NT2/D1 (cell line): ENCODE measurements around the gene SAMD13.
A peak's percentile ranks its signal among the peaks of the same experiment; 100 is the strongest.
"Not testable (repeated sequence)": the region's sequence is repeated elsewhere in the genome, so short reads cannot be mapped to it uniquely, and the experiment has no call there.

Experiments used
- DNase-seq: peaks from one replicate; pipeline ENCODE4 v3.0.0-alpha.2; 2011; ENCODE audit warnings: low read depth, low spot score
- H3K27me3 ChIP-seq: 2 replicates; pipeline ENCODE4 v1.6.0; 2011; ENCODE audit warnings: mild to moderate bottlenecking; ENCODE audit not compliant: insufficient read length, insufficient read depth
- H3K36me3 ChIP-seq: 2 replicates; pipeline ENCODE4 v1.6.1; 2011; ENCODE audit warnings: mild to moderate bottlenecking, low read length, mixed read lengths; ENCODE audit not compliant: insufficient read depth, insufficient read length
- H3K4me1 ChIP-seq: 2 replicates; pipeline ENCODE4 v1.5.1; 2011; ENCODE audit not compliant: insufficient read depth, insufficient read length
- H3K4me3 ChIP-seq: 2 replicates; pipeline ENCODE4 v1.5.1; 2011; ENCODE audit warnings: low read depth; ENCODE audit not compliant: insufficient read length
- H3K9ac ChIP-seq: 2 replicates; pipeline ENCODE4 v1.6.0; 2011; ENCODE audit warnings: low read depth; ENCODE audit not compliant: insufficient read length
- H3K9me3 ChIP-seq: 2 replicates; pipeline ENCODE4 v1.5.1; 2011; ENCODE audit warnings: mild to moderate bottlenecking, low read length; ENCODE audit not compliant: insufficient read depth
- SUZ12 ChIP-seq: IDR thresholded peaks from 2 replicates; pipeline ENCODE4 v1.6.1; 2011; ENCODE audit not compliant: insufficient read length, insufficient read depth; ENCODE audit errors: extremely low read depth
- YY1 ChIP-seq: IDR thresholded peaks from 2 replicates; pipeline ENCODE4 v1.6.1; 2011; ENCODE audit not compliant: insufficient read length, insufficient read depth
- ZNF274 ChIP-seq: IDR thresholded peaks from 2 replicates; pipeline ENCODE4 v1.6.1; 2011; ENCODE audit warnings: mild to moderate bottlenecking, low read depth, low read length

The SAMD13 gene

DNA sequence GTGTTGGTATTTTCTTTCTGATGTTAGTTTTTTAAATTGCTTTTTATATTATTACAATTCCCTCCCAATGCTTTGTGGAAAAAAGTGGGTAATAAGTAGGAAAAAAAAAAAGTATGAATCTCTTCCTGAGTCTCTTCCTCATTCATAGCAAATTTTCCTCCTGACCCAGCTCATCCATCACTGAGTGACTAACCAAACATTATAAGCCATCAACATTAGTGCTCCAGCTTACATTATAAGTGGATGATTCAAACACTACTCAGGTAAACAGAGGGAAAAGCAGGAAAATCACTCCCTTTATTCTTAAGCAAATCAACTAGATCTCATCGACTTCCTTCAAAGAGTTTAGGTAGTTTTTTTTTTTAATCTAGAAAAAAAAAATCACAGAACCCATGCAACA lies 15.4 kb upstream of the SAMD13 start:
- no peak for DNase-seq
- Histone ChIP-seq H3K27me3 (no peaks in the 10 kb centered on the region), H3K9me3 (peaks cover 35% of the 10 kb centered on the region), H3K9ac (no peak overlapping the region), H3K4me1 (no peaks in the 10 kb centered on the region), H3K36me3 (no peaks in the 10 kb centered on the region), H3K4me3 (no peak overlapping the region)
- no peak for TF ChIP-seq ZNF274

- H3K9ac ChIP-seq, H3K27me3 ChIP-seq, H3K36me3 ChIP-seq, DNase-seq, H3K4me3 ChIP-seq, H3K4me1 ChIP-seq: not testable (repeated sequence)
- H3K9me3 ChIP-seq: peaks cover 35% of the 10 kb centered on the region
Measured at GRCh38 chr1:84287389-84287788, 14.1 kb upstream of the SAMD13 start.

GRCh38 chr1:84289169-84289785 lies 12.2 kb upstream of the SAMD13 start:
- no peaks in the 10 kb centered on the region for H3K36me3 ChIP-seq
- no peak for TF ChIP-seq ZNF274
- no peak for TF ChIP-seq SUZ12
- no peak for TF ChIP-seq YY1
- no peak for DNase-seq
- no peaks in the 10 kb centered on the region for H3K4me1 ChIP-seq
- H3K9me3 ChIP-seq: peaks cover 35% of the 10 kb centered on the region
- no peaks in the 10 kb centered on the region for H3K27me3 ChIP-seq
- no peak overlapping the region for H3K4me3 ChIP-seq
- no peak overlapping the region for H3K9ac ChIP-seq

- no peak for TF ChIP-seq SUZ12
- TF ChIP-seq ZNF274: no peak
- TF ChIP-seq YY1: no peak
- H3K36me3 ChIP-seq: no peaks in the 10 kb centered on the region
- no peak for DNase-seq
- peaks cover 36% of the 10 kb centered on the region for H3K9me3 ChIP-seq
- H3K27me3 ChIP-seq: no peaks in the 10 kb centered on the region
- no peak overlapping the region for H3K9ac ChIP-seq
- H3K4me3 ChIP-seq: no peak overlapping the region
- no peaks in the 10 kb centered on the region for H3K4me1 ChIP-seq
Measured at GRCh38 chr1:84291882-84292655, 9.4 kb upstream of the SAMD13 start.

DNA sequence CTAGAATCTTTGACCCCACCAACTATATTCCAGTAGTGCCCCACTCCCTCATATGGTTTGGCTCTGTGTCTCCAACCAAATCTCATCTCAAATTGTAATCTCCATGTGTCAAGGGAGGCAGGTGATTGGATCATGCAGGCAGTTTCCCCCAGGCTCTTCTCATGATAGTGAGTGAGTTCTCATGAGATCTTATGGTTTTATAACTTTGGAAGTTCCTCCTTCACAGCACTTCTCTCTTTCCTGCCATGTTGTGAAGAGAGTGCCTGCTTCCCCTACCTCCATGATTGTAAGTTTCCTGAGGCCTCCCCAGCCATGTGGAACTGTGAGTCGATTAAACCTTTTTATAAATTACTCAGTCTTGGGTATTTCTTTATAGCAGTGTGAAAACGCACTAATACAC lies 7.7 kb upstream of the SAMD13 start:
- DNase-seq: no peak
- H3K9ac ChIP-seq: no peak overlapping the region
- no peaks in the 10 kb centered on the region for H3K4me1 ChIP-seq
- TF ChIP-seq ZNF274 (no peak), SUZ12 (no peak), YY1 (no peak)
- no peak overlapping the region for H3K4me3 ChIP-seq
- peaks cover 19% of the 10 kb centered on the region for H3K9me3 ChIP-seq
- no peaks in the 10 kb centered on the region for H3K36me3 ChIP-seq
- H3K27me3 ChIP-seq: no peaks in the 10 kb centered on the region

- Histone ChIP-seq H3K36me3 (no peaks in the 10 kb centered on the region), H3K4me1 (peaks cover under 1% of the 10 kb centered on the region), H3K9ac (no peak overlapping the region), H3K27me3 (no peaks in the 10 kb centered on the region), H3K9me3 (peaks cover 9% of the 10 kb centered on the region), H3K4me3 (no peak overlapping the region)
- TF ChIP-seq YY1 (no peak), ZNF274 (no peak), SUZ12 (no peak)
- DNase-seq: no peak
Measured at GRCh38 chr1:84294751-84295150, 6.8 kb upstream of the SAMD13 start.

GRCh38 chr1:84297546-84298244 lies 3.8 kb upstream of the SAMD13 start:
- peak overlapping the region; percentile 83 for H3K4me3 ChIP-seq
- peaks cover 2% of the 10 kb centered on the region for H3K4me1 ChIP-seq
- DNase-seq: no peak
- no peak overlapping the region for H3K9ac ChIP-seq
- peaks cover 8% of the 10 kb centered on the region; the same call in 1 of the 2 replicates for H3K9me3 ChIP-seq
- H3K27me3 ChIP-seq: no peaks in the 10 kb centered on the region
- H3K36me3 ChIP-seq: no peaks in the 10 kb centered on the region
- TF ChIP-seq YY1 (no peak), SUZ12 (no peak), ZNF274 (no peak)
